CD4-positive, alpha-beta T cell (primary cell): Measurements from ENCODE around the gene ADIPOR2. TPM values are rescaled to one million over a fixed set of nuclear protein-coding genes. Genes with fewer than 3 reads are reported as not detected.
"Not testable (repeated sequence)": the region's sequence is repeated elsewhere in the genome, so short reads cannot be mapped to it uniquely, and the experiment has no call there.

Source experiments
- ATAC-seq: fragments of 200-7000 bp; cut with Tn5 transposase; one replicate; pipeline ENCODE4 v1.10.0; 2022; ENCODE audit warnings: mild to moderate bottlenecking; ENCODE audit not compliant: poor library complexity
- CTCF ChIA-PET: fragments of 350-600 bp; sonication (Branson Sonifier 250); formaldehyde crosslinking; loops from one replicate; lab custom pipeline; 2021; ENCODE audit warnings: antibody characterized with exemption, inconsistent platforms; lab: Charles Lee
- POLR2A ChIA-PET: fragments of 350-600 bp; sonication (Branson Sonifier 250); formaldehyde crosslinking; loops from one replicate; lab custom pipeline; 2021; ENCODE audit warnings: antibody characterized with exemption, inconsistent platforms; lab: Charles Lee
- DNase-seq, 14 experiments: peaks; one replicate each; pipeline ENCODE4 v3.0.0-alpha.2; 2013 to 2020; ENCODE audit warnings: mixed read lengths in 2 of 14
- H3K27ac ChIP-seq, 2 donors: one replicate each; pipeline versions ENCODE4 v1.5.1 to v1.7.0; 2013; ENCODE audit warnings: low read length in 2 of 2, low read depth in 1 of 2, mild to moderate bottlenecking in 1 of 2
- H3K27me3 ChIP-seq, 2 experiments: 1 replicate in 1 of 2; 2 replicates in 1 of 2; pipeline versions ENCODE4 v1.6.1 to v1.7.0; 2013; ENCODE audit warnings: low read length in 2 of 2, control low read depth in 1 of 2, mild to moderate bottlenecking in 1 of 2, moderate library complexity in 1 of 2; ENCODE audit not compliant: insufficient read depth in 2 of 2, control insufficient read depth in 1 of 2
- H3K36me3 ChIP-seq: one replicate; pipeline ENCODE4 v1.6.1; 2013; ENCODE audit warnings: low read length, control low read depth; ENCODE audit not compliant: insufficient read depth
- H3K4me1 ChIP-seq: one replicate; pipeline ENCODE4 v1.6.1; 2013; ENCODE audit warnings: low read length, control low read depth; ENCODE audit not compliant: insufficient read depth
- H3K4me3 ChIP-seq: one replicate; pipeline ENCODE4 v1.5.1; 2013; ENCODE audit warnings: mild to moderate bottlenecking, low read length, moderate library complexity
- H3K9me3 ChIP-seq, 2 experiments: 1 replicate in 1 of 2; 2 replicates in 1 of 2; pipeline versions ENCODE4 v1.6.1 to v1.7.0; 2013; ENCODE audit warnings: low read length in 2 of 2, mild to moderate bottlenecking in 2 of 2, control low read depth in 1 of 2, moderate library complexity in 1 of 2; ENCODE audit not compliant: control insufficient read depth in 1 of 2, insufficient read depth in 1 of 2
- H3K27ac Mint-ChIP-seq: one replicate; pipeline ENCODE4 v1.8.0; 2020; ENCODE audit warnings: mixed read lengths
- H3K27me3 Mint-ChIP-seq: one replicate; pipeline ENCODE4 v1.8.0; 2021; ENCODE audit warnings: mixed read lengths
- H3K36me3 Mint-ChIP-seq: one replicate; pipeline ENCODE4 v1.8.0; 2021; ENCODE audit warnings: low read depth, mixed read lengths
- H3K4me1 Mint-ChIP-seq: one replicate; pipeline ENCODE4 v1.8.0; 2021; ENCODE audit warnings: low read depth, mixed read lengths
- H3K4me3 Mint-ChIP-seq: one replicate; pipeline ENCODE4 v1.8.0; 2020; ENCODE audit warnings: mild to moderate bottlenecking, mixed read lengths
- H3K9me3 Mint-ChIP-seq: one replicate; pipeline ENCODE4 v1.8.0; 2020; ENCODE audit warnings: mixed read lengths
- intact Hi-C, 2 experiments: fragments of 100-400 bp; cut with DNase I in 1 of 2; cut with micrococcal nuclease in 1 of 2; formaldehyde crosslinking; loops; one replicate each; pipeline versions ENCODE4 v1.15.1 to v1.9.0; 2023 to 2025; cut with DNase I, micrococcal nuclease
- total RNA-seq, 174 experiments: library from RNA in 2 of 174; stranded (reverse) in 2 of 174; gene quantifications; one replicate each; pipeline ENCODE4 v1.2.3 and lab custom pipeline; 2021 to 2026

ADIPOR2 gene
- total RNA-seq, 2 experiments from 2014 or later = 12.5 to 12.6 TPM

GRCh38 chr12:1711536-1712211 lies 20.8 kb downstream of the ADIPOR2 start:
- Mint-ChIP-seq H3K36me3 (peaks cover 33% of the 10 kb centered on the region), H3K4me1 (peaks cover 63% of the 10 kb centered on the region)
- H3K27me3 ChIP-seq, ATAC-seq, H3K27ac ChIP-seq, DNase-seq, POLR2A ChIA-PET, H3K27ac Mint-ChIP-seq, H3K4me3 Mint-ChIP-seq, H3K9me3 Mint-ChIP-seq, H3K27me3 Mint-ChIP-seq, intact Hi-C loops, CTCF ChIA-PET, H3K4me1 ChIP-seq, H3K4me3 ChIP-seq, H3K36me3 ChIP-seq: not testable (repeated sequence)
- peaks cover 4 to 11% of the 10 kb centered on the region in 2 experiments for H3K9me3 ChIP-seq

DNA sequence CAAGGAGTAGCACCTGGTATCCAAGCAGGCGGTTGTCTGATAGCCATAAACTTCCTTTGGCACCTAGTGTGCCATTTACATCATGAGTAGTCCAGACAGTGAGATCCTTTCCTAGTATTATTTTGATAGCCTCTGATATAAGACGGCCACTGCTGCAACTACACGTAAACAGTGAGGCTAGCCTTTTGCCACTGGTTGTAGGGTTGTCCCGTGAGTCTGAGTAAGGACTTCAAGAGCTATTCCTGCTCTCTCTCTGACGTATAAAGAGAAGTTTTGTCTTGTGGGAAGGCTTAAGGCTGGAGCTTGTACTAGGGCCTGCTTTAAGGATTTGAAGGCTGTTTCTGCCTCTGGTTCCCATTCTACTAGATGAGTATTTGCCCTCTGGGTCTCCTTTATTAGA lies 21.4 kb downstream of the ADIPOR2 start:
- peaks cover 4 to 11% of the 10 kb centered on the region in 2 experiments for H3K9me3 ChIP-seq
- DNase-seq, H3K4me3 ChIP-seq, H3K27me3 ChIP-seq, H3K9me3 Mint-ChIP-seq, CTCF ChIA-PET, H3K27ac ChIP-seq, H3K4me1 ChIP-seq, intact Hi-C loops, H3K27ac Mint-ChIP-seq, ATAC-seq, POLR2A ChIA-PET, H3K27me3 Mint-ChIP-seq, H3K36me3 ChIP-seq, H3K4me3 Mint-ChIP-seq: not testable (repeated sequence)
- Mint-ChIP-seq H3K36me3 (peaks cover 39% of the 10 kb centered on the region), H3K4me1 (peaks cover 63% of the 10 kb centered on the region)

GRCh38 chr12:1712852-1713251 lies 22.0 kb downstream of the ADIPOR2 start:
- POLR2A ChIA-PET, intact Hi-C loops, H3K27ac ChIP-seq, H3K36me3 ChIP-seq, H3K4me1 ChIP-seq, H3K4me3 ChIP-seq, H3K4me3 Mint-ChIP-seq, DNase-seq, H3K27me3 ChIP-seq, ATAC-seq, H3K27me3 Mint-ChIP-seq, H3K27ac Mint-ChIP-seq, H3K9me3 Mint-ChIP-seq, CTCF ChIA-PET: not testable (repeated sequence)
- H3K9me3 ChIP-seq = peaks cover 4 to 11% of the 10 kb centered on the region in 2 experiments
- peaks cover 39% of the 10 kb centered on the region for H3K36me3 Mint-ChIP-seq
- H3K4me1 Mint-ChIP-seq = peaks cover 64% of the 10 kb centered on the region

- ATAC-seq, H3K9me3 Mint-ChIP-seq, H3K27ac Mint-ChIP-seq, H3K4me1 ChIP-seq, H3K27me3 Mint-ChIP-seq, H3K4me3 ChIP-seq, CTCF ChIA-PET, POLR2A ChIA-PET, DNase-seq, intact Hi-C loops, H3K4me3 Mint-ChIP-seq, H3K27me3 ChIP-seq, H3K36me3 ChIP-seq, H3K27ac ChIP-seq: not testable (repeated sequence)
- Mint-ChIP-seq H3K36me3 (peaks cover 39% of the 10 kb centered on the region), H3K4me1 (peaks cover 62% of the 10 kb centered on the region)
- peaks cover 4 to 11% of the 10 kb centered on the region in 2 experiments for H3K9me3 ChIP-seq
Measured at GRCh38 chr12:1713783-1714348, 23.0 kb downstream of the ADIPOR2 start.

GRCh38 chr12:1715459-1715858 lies 24.6 kb downstream of the ADIPOR2 start:
- H3K27ac ChIP-seq, intact Hi-C loops, H3K27me3 Mint-ChIP-seq, H3K36me3 ChIP-seq, CTCF ChIA-PET, H3K4me1 ChIP-seq, POLR2A ChIA-PET, H3K27ac Mint-ChIP-seq, H3K9me3 Mint-ChIP-seq, H3K4me3 ChIP-seq, H3K4me3 Mint-ChIP-seq, ATAC-seq, H3K27me3 ChIP-seq: not testable (repeated sequence)
- Mint-ChIP-seq H3K36me3 (peaks cover 39% of the 10 kb centered on the region), H3K4me1 (peaks cover 63% of the 10 kb centered on the region)
- peak in 2 of 14 experiments; percentile 11 to 15 for DNase-seq
- H3K9me3 ChIP-seq = peaks cover 4 to 11% of the 10 kb centered on the region in 2 experiments
